ENCODE measurements around the gene RNF25. TPM values are rescaled to one million over a fixed set of nuclear protein-coding genes. Genes with fewer than 3 reads are reported as not detected.

Gene RNF25
- polyA plus RNA-seq, 1 donor (not counting 4 experiments of a cell fraction or from before 2014, with no cell fraction given): 82.5 TPM

DNA sequence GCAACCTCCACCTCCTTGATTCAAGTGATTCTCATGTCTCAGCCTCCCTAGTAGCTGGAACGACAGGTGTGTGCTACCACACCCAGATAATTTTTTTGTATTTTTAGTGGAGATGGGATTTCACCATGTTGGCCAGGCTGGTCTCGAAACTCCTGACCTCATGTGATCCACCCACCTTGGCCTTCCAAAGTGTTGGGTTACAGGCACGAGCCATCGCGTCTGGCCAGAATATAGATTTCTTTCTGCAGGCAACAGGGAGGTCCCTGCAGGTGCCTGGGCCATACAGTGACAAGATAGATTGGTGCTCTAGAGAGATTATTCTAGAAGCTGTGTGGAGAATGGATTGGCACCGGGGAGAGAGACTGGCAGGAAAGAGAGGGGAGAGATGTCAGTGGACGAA lies 50.8 kb downstream of the RNF25 start:
- dilution Hi-C loops (cut with MboI; ENCODE audit: extremely low pct_ligation_motif_present, low sequenced_read_pairs): no loop called here
- peaks cover 6% of the 10 kb centered on the region for H3K4me1 ChIP-seq (ENCODE audit: control insufficient read depth, extremely low read depth, insufficient read depth, low read length)
- H4K20me1 ChIP-seq (ENCODE audit: control insufficient read depth, extremely low read depth, insufficient read depth, low read length): no peaks in the 10 kb centered on the region
- TF ChIP-seq, protein P1, sequence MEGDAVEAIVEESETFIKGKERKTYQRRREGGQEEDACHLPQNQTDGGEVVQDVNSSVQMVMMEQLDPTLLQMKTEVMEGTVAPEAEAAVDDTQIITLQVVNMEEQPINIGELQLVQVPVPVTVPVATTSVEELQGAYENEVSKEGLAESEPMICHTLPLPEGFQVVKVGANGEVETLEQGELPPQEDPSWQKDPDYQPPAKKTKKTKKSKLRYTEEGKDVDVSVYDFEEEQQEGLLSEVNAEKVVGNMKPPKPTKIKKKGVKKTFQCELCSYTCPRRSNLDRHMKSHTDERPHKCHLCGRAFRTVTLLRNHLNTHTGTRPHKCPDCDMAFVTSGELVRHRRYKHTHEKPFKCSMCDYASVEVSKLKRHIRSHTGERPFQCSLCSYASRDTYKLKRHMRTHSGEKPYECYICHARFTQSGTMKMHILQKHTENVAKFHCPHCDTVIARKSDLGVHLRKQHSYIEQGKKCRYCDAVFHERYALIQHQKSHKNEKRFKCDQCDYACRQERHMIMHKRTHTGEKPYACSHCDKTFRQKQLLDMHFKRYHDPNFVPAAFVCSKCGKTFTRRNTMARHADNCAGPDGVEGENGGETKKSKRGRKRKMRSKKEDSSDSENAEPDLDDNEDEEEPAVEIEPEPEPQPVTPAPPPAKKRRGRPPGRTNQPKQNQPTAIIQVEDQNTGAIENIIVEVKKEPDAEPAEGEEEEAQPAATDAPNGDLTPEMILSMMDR (optimal IDR thresholded peaks at IDR 0.05 in 1 of 3, IDR thresholded peaks at IDR 0.05 in 1 of 3, conservative IDR thresholded peaks at IDR 0.05 in 1 of 3; ENCODE audit: extremely low read depth in 1 of 3, insufficient read depth in 2 of 3, low read length in 3 of 3): no peak
- TF ChIP-seq EZH2 (IDR thresholded peaks at IDR 0.05; ENCODE audit: low read length): no peak
- no peaks in the 10 kb centered on the region for H3K36me3 ChIP-seq (ENCODE audit: control insufficient read depth in 2 of 2, extremely low read depth in 1 of 2, insufficient read depth in 2 of 2, low read length in 2 of 2)
- FAIRE-seq (no peak), DNase-seq (ENCODE audit: low read depth, low spot score) (no peak)
- H3K27ac ChIP-seq (ENCODE audit: control insufficient read depth, insufficient read depth, low read length): no peak overlapping the region
- no peak overlapping the region for H3K9ac ChIP-seq (ENCODE audit: control insufficient read depth, extremely low read depth, insufficient read depth, low read length)
- no peak overlapping the region for H3K4me3 ChIP-seq (ENCODE audit: control insufficient read depth in 2 of 3, extremely low read depth in 1 of 3, insufficient read depth in 2 of 3, low read depth in 1 of 3, low read length in 3 of 3)
- H3K9me3 ChIP-seq (ENCODE audit: control insufficient read depth, low read depth, low read length): no peaks in the 10 kb centered on the region
- no peaks in the 10 kb centered on the region for H3K9me1 ChIP-seq (ENCODE audit: control insufficient read depth, extremely low read depth, insufficient read depth, low read length)
- H3K4me2 ChIP-seq (ENCODE audit: control insufficient read depth, extremely low read depth, insufficient read depth, low read depth, low read length): no peak overlapping the region
- H2AFZ ChIP-seq (ENCODE audit: control insufficient read depth, low read length): no peak overlapping the region
- H3K27me3 ChIP-seq (ENCODE audit: control insufficient read depth, extremely low read depth, insufficient read depth, low read length): no peaks in the 10 kb centered on the region
- H3K79me2 ChIP-seq (ENCODE audit: control insufficient read depth, insufficient read depth, low read length): no peaks in the 10 kb centered on the region

DNA sequence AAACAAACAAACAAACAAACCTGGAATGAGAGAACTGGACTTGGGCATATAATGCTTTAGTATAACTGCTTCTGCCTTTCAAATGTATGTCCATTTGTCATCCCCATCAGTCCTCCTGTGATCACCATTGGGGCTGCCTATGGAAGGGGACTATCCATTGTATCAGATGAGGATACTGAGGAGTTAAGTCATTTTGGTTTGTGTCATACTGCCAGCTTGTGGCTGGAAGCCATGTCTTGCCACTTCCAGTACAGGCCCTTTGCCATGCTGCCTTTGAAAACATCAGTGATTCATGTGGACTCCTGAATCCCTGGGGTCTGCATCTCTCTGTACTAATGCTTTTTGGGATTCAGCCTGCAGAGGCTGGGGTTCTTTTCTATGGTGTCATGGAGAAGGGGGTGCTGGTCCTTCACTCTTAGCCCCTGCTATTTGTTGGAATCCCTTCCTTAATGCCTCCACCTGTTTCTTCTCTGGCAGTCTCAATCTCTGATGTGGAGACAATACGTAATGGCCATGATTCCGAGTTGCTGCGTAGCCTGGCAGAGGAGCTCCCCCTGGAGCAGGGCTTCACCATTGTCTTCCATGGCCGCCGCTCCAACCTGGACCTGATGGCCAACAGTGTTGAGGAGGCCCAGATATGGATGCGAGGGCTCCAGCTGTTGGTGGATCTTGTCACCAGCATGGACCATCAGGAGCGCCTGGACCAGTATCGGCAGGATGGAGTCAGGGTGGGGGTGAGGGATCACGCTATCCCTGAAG lies 53.5 kb downstream of the RNF25 start:
- Histone ChIP-seq H3K4me3 (ENCODE audit: control insufficient read depth in 2 of 3, extremely low read depth in 1 of 3, insufficient read depth in 2 of 3, low read depth in 1 of 3, low read length in 3 of 3) (no peak overlapping the region), H3K36me3 (ENCODE audit: control insufficient read depth in 2 of 2, extremely low read depth in 1 of 2, insufficient read depth in 2 of 2, low read length in 2 of 2) (peaks cover 0 to 2% of the 10 kb centered on the region in 2 experiments), H3K9me3 (ENCODE audit: control insufficient read depth, low read depth, low read length) (no peaks in the 10 kb centered on the region), H2AFZ (ENCODE audit: control insufficient read depth, low read length) (no peak overlapping the region), H3K9ac (ENCODE audit: control insufficient read depth, extremely low read depth, insufficient read depth, low read length) (no peak overlapping the region), H3K4me2 (ENCODE audit: control insufficient read depth, extremely low read depth, insufficient read depth, low read depth, low read length) (no peak overlapping the region), H3K79me2 (ENCODE audit: control insufficient read depth, insufficient read depth, low read length) (no peaks in the 10 kb centered on the region), H3K9me1 (ENCODE audit: control insufficient read depth, extremely low read depth, insufficient read depth, low read length) (no peaks in the 10 kb centered on the region), H3K27me3 (ENCODE audit: control insufficient read depth, extremely low read depth, insufficient read depth, low read length) (no peaks in the 10 kb centered on the region), H4K20me1 (ENCODE audit: control insufficient read depth, extremely low read depth, insufficient read depth, low read length) (no peaks in the 10 kb centered on the region), H3K27ac (ENCODE audit: control insufficient read depth, insufficient read depth, low read length) (no peak overlapping the region), H3K4me1 (ENCODE audit: control insufficient read depth, extremely low read depth, insufficient read depth, low read length) (peaks cover 6% of the 10 kb centered on the region)
- dilution Hi-C loops (cut with MboI; ENCODE audit: extremely low pct_ligation_motif_present, low sequenced_read_pairs): no loop called here
- TF ChIP-seq EZH2 (IDR thresholded peaks at IDR 0.05; ENCODE audit: low read length): no peak
- TF ChIP-seq, protein P1 (optimal IDR thresholded peaks at IDR 0.05 in 1 of 3, IDR thresholded peaks at IDR 0.05 in 1 of 3, conservative IDR thresholded peaks at IDR 0.05 in 1 of 3; ENCODE audit: extremely low read depth in 1 of 3, insufficient read depth in 2 of 3, low read length in 3 of 3): peak in 1 of 3 experiments; percentile 61
- DNase-seq (ENCODE audit: low read depth, low spot score): no peak
- no peak for FAIRE-seq
